ENCODE data around the gene PIGN. TPM values are rescaled to one million over a fixed set of nuclear protein-coding genes. Genes with fewer than 3 reads are reported as not detected.
A peak's percentile ranks its signal among the peaks of the same experiment; 100 is the strongest.
"Not testable (repeated sequence)": the region's sequence is repeated elsewhere in the genome, so short reads cannot be mapped to it uniquely, and the experiment has no call there.

Gene PIGN
- total RNA-seq, 2 donors from 2014 or later = 32.3 to 32.8 TPM

- no peak for ATAC-seq (replicated peaks)
- H3K4me3 Mint-ChIP-seq = no peak overlapping the region
- peaks cover 7% of the 10 kb centered on the region for H3K36me3 Mint-ChIP-seq (ENCODE audit: low read depth)
- H3K9me3 Mint-ChIP-seq = no peaks in the 10 kb centered on the region
- no peaks in the 10 kb centered on the region for H3K27me3 Mint-ChIP-seq
- no peak overlapping the region for H3K27ac Mint-ChIP-seq
- H3K4me1 Mint-ChIP-seq = peaks cover 42% of the 10 kb centered on the region
Observed at GRCh38 chr18:62196079-62196478, 9.2 kb upstream of the PIGN start.

GRCh38 chr18:62189208-62189607, 2.4 kb upstream of the PIGN start:
- Mint-ChIP-seq H3K27me3 (no peaks in the 10 kb centered on the region), H3K36me3 (ENCODE audit: low read depth) (peaks cover 37% of the 10 kb centered on the region), H3K27ac (peak overlapping the region; percentile 99), H3K9me3 (no peaks in the 10 kb centered on the region), H3K4me1 (peaks cover 41% of the 10 kb centered on the region), H3K4me3 (peak overlapping the region; percentile 99)
- ATAC-seq (replicated peaks) = no peak

GRCh38 chr18:62187543-62188510, 971 bp upstream of the PIGN start:
- no peaks in the 10 kb centered on the region for H3K9me3 Mint-ChIP-seq
- peak overlapping the region; percentile 99 for H3K4me3 Mint-ChIP-seq
- ATAC-seq (replicated peaks) = no peak
- peak overlapping the region; percentile 99 for H3K27ac Mint-ChIP-seq
- H3K36me3 Mint-ChIP-seq (ENCODE audit: low read depth) = peaks cover 37% of the 10 kb centered on the region
- H3K4me1 Mint-ChIP-seq = peaks cover 36% of the 10 kb centered on the region
- no peaks in the 10 kb centered on the region for H3K27me3 Mint-ChIP-seq

- no peak for ATAC-seq (replicated peaks)
- Mint-ChIP-seq H3K4me1 (peaks cover 22% of the 10 kb centered on the region), H3K27ac (peak overlapping the region; percentile 99), H3K27me3 (no peaks in the 10 kb centered on the region), H3K9me3 (no peaks in the 10 kb centered on the region), H3K4me3 (peak overlapping the region; percentile 99), H3K36me3 (ENCODE audit: low read depth) (peaks cover 34% of the 10 kb centered on the region)
Observed at GRCh38 chr18:62186499-62186773, 420 bp downstream of the PIGN start.

- H3K36me3 Mint-ChIP-seq (ENCODE audit: low read depth) = peaks cover 15% of the 10 kb centered on the region
- H3K9me3 Mint-ChIP-seq = no peaks in the 10 kb centered on the region
- H3K27me3 Mint-ChIP-seq = no peaks in the 10 kb centered on the region
- no peak for ATAC-seq (replicated peaks)
- H3K27ac Mint-ChIP-seq = no peak overlapping the region
- H3K4me1 Mint-ChIP-seq = peaks cover 4% of the 10 kb centered on the region
- H3K4me3 Mint-ChIP-seq = no peak overlapping the region
Observed at GRCh38 chr18:62183578-62184195, 3.2 kb downstream of the PIGN start.

GRCh38 chr18:62182220-62182619, 4.6 kb downstream of the PIGN start:
- Mint-ChIP-seq H3K27ac (no peak overlapping the region), H3K4me3 (no peak overlapping the region), H3K4me1 (peaks cover 9% of the 10 kb centered on the region), H3K36me3 (ENCODE audit: low read depth) (peaks cover 8% of the 10 kb centered on the region), H3K9me3 (no peaks in the 10 kb centered on the region), H3K27me3 (no peaks in the 10 kb centered on the region)
- ATAC-seq (replicated peaks) = no peak

GRCh38 chr18:62179213-62179612, 7.6 kb downstream of the PIGN start:
- no peaks in the 10 kb centered on the region for H3K9me3 Mint-ChIP-seq
- no peak for ATAC-seq (replicated peaks)
- H3K4me3 Mint-ChIP-seq = no peak overlapping the region
- H3K27ac Mint-ChIP-seq = no peak overlapping the region
- no peaks in the 10 kb centered on the region for H3K36me3 Mint-ChIP-seq (ENCODE audit: low read depth)
- H3K4me1 Mint-ChIP-seq = peaks cover 11% of the 10 kb centered on the region
- no peaks in the 10 kb centered on the region for H3K27me3 Mint-ChIP-seq

GRCh38 chr18:62177271-62177670, 9.6 kb downstream of the PIGN start:
- H3K4me3 Mint-ChIP-seq = no peak overlapping the region
- no peak overlapping the region for H3K27ac Mint-ChIP-seq

GRCh38 chr18:62175521-62175920, 11.3 kb downstream of the PIGN start:
- peak; percentile 49 for ATAC-seq (replicated peaks)
- Mint-ChIP-seq H3K27ac (no peak overlapping the region), H3K9me3 (no peaks in the 10 kb centered on the region), H3K4me1 (peaks cover 9% of the 10 kb centered on the region), H3K27me3 (no peaks in the 10 kb centered on the region), H3K4me3 (no peak overlapping the region), H3K36me3 (ENCODE audit: low read depth) (no peaks in the 10 kb centered on the region)

More at GRCh38 chr18:62177271-62177670, 9.6 kb downstream of the PIGN start:
- ATAC-seq (replicated peaks) = no peak
- Mint-ChIP-seq H3K9me3 (no peaks in the 10 kb centered on the region), H3K27me3 (no peaks in the 10 kb centered on the region), H3K36me3 (ENCODE audit: low read depth) (no peaks in the 10 kb centered on the region), H3K4me1 (peaks cover 9% of the 10 kb centered on the region)

- no peak overlapping the region for H3K4me3 Mint-ChIP-seq
- peaks cover 4% of the 10 kb centered on the region for H3K4me1 Mint-ChIP-seq
- H3K36me3 Mint-ChIP-seq (ENCODE audit: low read depth) = peaks cover 4% of the 10 kb centered on the region
- H3K27me3 Mint-ChIP-seq = no peaks in the 10 kb centered on the region
- H3K27ac Mint-ChIP-seq = no peak overlapping the region
- H3K9me3 Mint-ChIP-seq = no peaks in the 10 kb centered on the region
- no peak for ATAC-seq (replicated peaks)
Observed at GRCh38 chr18:62172298-62172697, 14.6 kb downstream of the PIGN start.

GRCh38 chr18:62170857-62171256, 16.0 kb downstream of the PIGN start:
- Mint-ChIP-seq H3K4me3 (no peak overlapping the region), H3K9me3 (peaks cover 4% of the 10 kb centered on the region), H3K27ac (no peak overlapping the region), H3K36me3 (ENCODE audit: low read depth) (peaks cover 8% of the 10 kb centered on the region), H3K27me3 (no peaks in the 10 kb centered on the region), H3K4me1 (peaks cover 4% of the 10 kb centered on the region)
- no peak for ATAC-seq (replicated peaks)

GRCh38 chr18:62166524-62166923, 20.3 kb downstream of the PIGN start:
- not testable (repeated sequence) for H3K4me3 Mint-ChIP-seq; H3K9me3 Mint-ChIP-seq; ATAC-seq (replicated peaks); H3K27me3 Mint-ChIP-seq; H3K27ac Mint-ChIP-seq
- peaks cover 12% of the 10 kb centered on the region for H3K4me1 Mint-ChIP-seq
- peaks cover 23% of the 10 kb centered on the region for H3K36me3 Mint-ChIP-seq (ENCODE audit: low read depth)

- Mint-ChIP-seq H3K9me3 (peaks cover 4% of the 10 kb centered on the region), H3K27me3 (no peaks in the 10 kb centered on the region), H3K4me3 (no peak overlapping the region), H3K36me3 (ENCODE audit: low read depth) (peaks cover 29% of the 10 kb centered on the region), H3K4me1 (peaks cover 12% of the 10 kb centered on the region), H3K27ac (no peak overlapping the region)
- ATAC-seq (replicated peaks) = no peak
Observed at GRCh38 chr18:62165583-62165982, 21.3 kb downstream of the PIGN start.

- no peak for ATAC-seq (replicated peaks)
- peaks cover 12% of the 10 kb centered on the region for H3K4me1 Mint-ChIP-seq
- H3K9me3 Mint-ChIP-seq = peaks cover 4% of the 10 kb centered on the region
- H3K27me3 Mint-ChIP-seq = no peaks in the 10 kb centered on the region
- H3K4me3 Mint-ChIP-seq = no peak overlapping the region
- no peak overlapping the region for H3K27ac Mint-ChIP-seq
- peaks cover 29% of the 10 kb centered on the region for H3K36me3 Mint-ChIP-seq (ENCODE audit: low read depth)
Observed at GRCh38 chr18:62164855-62165487, 21.9 kb downstream of the PIGN start.

GRCh38 chr18:62164310-62164709, 22.5 kb downstream of the PIGN start:
- Mint-ChIP-seq H3K9me3 (peaks cover 4% of the 10 kb centered on the region), H3K4me1 (peaks cover 12% of the 10 kb centered on the region), H3K27ac (no peak overlapping the region), H3K4me3 (no peak overlapping the region), H3K27me3 (no peaks in the 10 kb centered on the region), H3K36me3 (ENCODE audit: low read depth) (peaks cover 36% of the 10 kb centered on the region)
- ATAC-seq (replicated peaks) = no peak
